GM12878 (cell line): ENCODE results near the gene USH2A. TPM values are rescaled to one million over a fixed set of nuclear protein-coding genes. Genes with fewer than 3 reads are reported as not detected.
A peak's percentile ranks its signal among the peaks of the same experiment; 100 is the strongest.

Source experiments
- ATAC-seq: fragments of 200-7000 bp; cut with Tn5 transposase; 3 replicates; pipeline ENCODE4 v1.9.1; 2020; ENCODE audit warnings: mild to moderate bottlenecking, moderate library complexity
- BruUV-seq: library from RNA; stranded (reverse); fragments of 400-500 nt; replicated peaks from 2 replicates; lab custom pipeline; 2021; lab: Mats Ljungman, UMichigan
- CTCF ChIA-PET: fragments of 300-600 bp; sonication (Branson Sonifier 250); formaldehyde crosslinking; extraction: SDS; loops from one replicate; lab custom pipeline; 2021; ENCODE audit warnings: inconsistent platforms; lab: Yijun Ruan, JAX
- POLR2A ChIA-PET: fragments of 350-600 bp; formaldehyde crosslinking; extraction: SDS; loops from one replicate; lab custom pipeline; 2021; ENCODE audit warnings: inconsistent platforms; lab: Charles Lee
- RAD21 ChIA-PET: fragments of 300-600 bp; sonication (Branson Sonifier 250); formaldehyde crosslinking; loops from one replicate; lab custom pipeline; 2023; ENCODE audit warnings: antibody characterized with exemption; ENCODE audit not compliant: unreplicated experiment; lab: Charles Lee
- SMC1A ChIA-PET: fragments of 300-600 bp; sonication (Branson Sonifier 250); formaldehyde crosslinking; loops from one replicate; lab custom pipeline; 2023; ENCODE audit not compliant: unreplicated experiment, uncharacterized antibody; lab: Charles Lee
- DNase-seq: peaks from one replicate; pipeline ENCODE4 v3.0.0-alpha.2; 2011; ENCODE audit warnings: low read depth, low spot score
- FAIRE-seq: peaks from 3 replicates; lab custom pipeline; 2011; peaks lifted over from hg19 to GRCh38; lab: Jason Lieb, UNC
- H2AFZ ChIP-seq: 2 replicates; pipeline ENCODE4 v1.6.0; 2011; ENCODE audit warnings: low read depth, low read length, control low read depth; ENCODE audit not compliant: control insufficient read depth
- H3K27ac ChIP-seq: 2 replicates; pipeline ENCODE4 v1.5.1; 2011; ENCODE audit warnings: control low read depth; ENCODE audit not compliant: control insufficient read depth, insufficient read depth
- H3K27me3 ChIP-seq, 2 experiments: replicated peaks in 1 of 2; 2 replicates each; pipeline versions ENCODE4 v1.6.0 to v1.6.1; 2011; ENCODE audit warnings: low read length in 1 of 2; ENCODE audit not compliant: control insufficient read depth in 2 of 2, insufficient read depth in 2 of 2
- H3K36me3 ChIP-seq, 2 experiments: 2 replicates each; pipeline ENCODE4 v1.5.1; 2011; ENCODE audit warnings: low read length in 1 of 2; ENCODE audit not compliant: control insufficient read depth in 2 of 2, insufficient read depth in 2 of 2
- H3K4me1 ChIP-seq: 2 replicates; pipeline ENCODE4 v1.6.1; 2011; ENCODE audit warnings: mild to moderate bottlenecking, low read length, moderate library complexity, mixed read lengths; ENCODE audit not compliant: control insufficient read depth, insufficient read depth
- H3K4me2 ChIP-seq: 2 replicates; pipeline ENCODE4 v1.6.0; 2011; ENCODE audit warnings: control low read depth; ENCODE audit not compliant: control insufficient read depth, insufficient read depth
- H3K4me3 ChIP-seq: fragments of 200-600 bp; sonication (generic); 2 replicates; pipeline ENCODE4 v1.5.1; 2016
- H3K79me2 ChIP-seq: 2 replicates; pipeline ENCODE4 v1.6.0; 2011; ENCODE audit warnings: low read length; ENCODE audit not compliant: control insufficient read depth, insufficient read depth
- H3K9ac ChIP-seq: 2 replicates; pipeline ENCODE4 v1.8.0; 2011; ENCODE audit warnings: low read length, control low read depth, mixed read lengths; ENCODE audit not compliant: control insufficient read depth, insufficient read depth
- H3K9me3 ChIP-seq: replicated peaks from 3 replicates; pipeline ENCODE4 v1.5.1; 2011; ENCODE audit warnings: mild to moderate bottlenecking, low read length; ENCODE audit not compliant: control insufficient read depth, insufficient read depth
- H4K20me1 ChIP-seq: 2 replicates; pipeline ENCODE4 v1.6.0; 2011; ENCODE audit not compliant: control insufficient read depth, insufficient read depth
- MYB ChIP-seq: fragments of 150-350 bp; IDR thresholded peaks from 2 replicates; pipeline ENCODE4 v1.6.1; 2014; ENCODE audit warnings: mild to moderate bottlenecking, low read depth, low read length, borderline replicate concordance
- PKNOX1 ChIP-seq: fragments of 450-650 bp; IDR thresholded peaks from 2 replicates; pipeline ENCODE4 v1.6.1; 2016; ENCODE audit warnings: mild to moderate bottlenecking
- WGBS: methylation state at CpG from one replicate; pipeline ENCODE4 v1.1.6; 2016; ENCODE audit warnings: low lambda C conversion rate; ENCODE audit not compliant: insufficient replicate concordance, insufficient coverage; ENCODE audit errors: missing lambda C conversion rate; 5-methylcytosine and 5-hydroxymethylcytosine counted together
- in situ Hi-C: fragments of 300-500 bp; cut with MboI; formaldehyde crosslinking; loops from 9 replicates; pipeline ENCODE4 v1.14.3; 2018; ENCODE audit warnings: mixed read lengths
- intact Hi-C: fragments of 100-400 bp; cut with micrococcal nuclease; formaldehyde crosslinking; loops from one replicate; pipeline ENCODE4 v1.14.2; 2022; ENCODE audit not compliant: unreplicated experiment
- polyA plus RNA-seq, 11 experiments: library from polyadenylated mRNA; depleted of rRNA in 4 of 11; unstranded in 6 of 11; stranded (reverse) in 5 of 11; fragments of >200 nt; fragmentation: Nextera tagmentation in 4 of 11; fragmentation: Illumina TruSeq in 1 of 11; extraction: Ambion mirVana in 4 of 11; extraction: Trizol in 1 of 11; gene quantifications; 1 replicate in 1 of 11; 2 replicates in 10 of 11; pipeline versions ENCODE4 v1.2.1 to v1.2.3, GENCODE V29; 2011 to 2016; ENCODE audit warnings: inconsistent platforms in 2 of 11, missing spikeins in 2 of 11, low read depth in 1 of 11
- total RNA-seq, 4 experiments: library from RNA; depleted of rRNA in 3 of 4; stranded (reverse); fragments of >200 nt in 3 of 4; fragmentation: Illumina TruSeq in 1 of 4; extraction: Trizol in 1 of 4; gene quantifications; 2 replicates each; pipeline versions ENCODE4 v1.2.1 to v1.2.3, GENCODE V29; 2013 to 2021
- TF ChIP-seq, protein P1 (sequence below), 3 experiments: IDR thresholded peaks in 2 of 3; conservative IDR thresholded peaks in 1 of 3; 2 replicates each; pipeline ENCODE4 v1.5.1; 2011; ENCODE audit warnings: low read depth in 3 of 3, low read length in 3 of 3, mild to moderate bottlenecking in 3 of 3, control low read depth in 2 of 3, moderate library complexity in 2 of 3, inconsistent platforms in 1 of 3, mixed read lengths in 1 of 3; ENCODE audit not compliant: control insufficient read depth in 2 of 3, insufficient read depth in 1 of 3; ENCODE audit errors: extremely low read depth in 1 of 3

The USH2A gene
- total and polyA plus RNA-seq, 10 of the 15 experiments (the other 5 are each of a cell fraction or from before 2014, with no cell fraction given): under 0.01 to 0.20 (median 0.01) TPM; not detected in 2

GRCh38 chr1:216034506-216034905 is 388.7 kb downstream of the USH2A start:
- no peaks in the 10 kb centered on the region for H3K36me3 ChIP-seq
- intact Hi-C loops (no loop called here), in situ Hi-C loops (no loop called here)
- no TSS peak for BruUV-seq
- H3K27me3 ChIP-seq: no peaks in the 10 kb centered on the region
- H3K4me2 ChIP-seq: no peak overlapping the region
- no peak overlapping the region for H3K4me3 ChIP-seq
- RAD21 ChIA-PET: no interaction called here
- POLR2A ChIA-PET: no interaction called here
- WGBS: 10% methylated on average over 3 of the region's 3 CpGs
- H3K9ac ChIP-seq: no peak overlapping the region
- no peak overlapping the region for H3K27ac ChIP-seq
- no peaks in the 10 kb centered on the region for H3K9me3 ChIP-seq
- no peaks in the 10 kb centered on the region for H3K4me1 ChIP-seq
- SMC1A ChIA-PET: interaction anchor here (1.3 kb wide), 1 partner anchor 84 kb away, joined by 6 read pairs; no protein-coding TSS in a partner anchor
- no peak for FAIRE-seq
- no peaks in the 10 kb centered on the region for H4K20me1 ChIP-seq
- H3K79me2 ChIP-seq: no peaks in the 10 kb centered on the region
- TF ChIP-seq MYB (no peak), PKNOX1 (0 out of 2 replicates have a peak, but pooled peaks have one; percentile 14)
- TF ChIP-seq, protein P1, sequence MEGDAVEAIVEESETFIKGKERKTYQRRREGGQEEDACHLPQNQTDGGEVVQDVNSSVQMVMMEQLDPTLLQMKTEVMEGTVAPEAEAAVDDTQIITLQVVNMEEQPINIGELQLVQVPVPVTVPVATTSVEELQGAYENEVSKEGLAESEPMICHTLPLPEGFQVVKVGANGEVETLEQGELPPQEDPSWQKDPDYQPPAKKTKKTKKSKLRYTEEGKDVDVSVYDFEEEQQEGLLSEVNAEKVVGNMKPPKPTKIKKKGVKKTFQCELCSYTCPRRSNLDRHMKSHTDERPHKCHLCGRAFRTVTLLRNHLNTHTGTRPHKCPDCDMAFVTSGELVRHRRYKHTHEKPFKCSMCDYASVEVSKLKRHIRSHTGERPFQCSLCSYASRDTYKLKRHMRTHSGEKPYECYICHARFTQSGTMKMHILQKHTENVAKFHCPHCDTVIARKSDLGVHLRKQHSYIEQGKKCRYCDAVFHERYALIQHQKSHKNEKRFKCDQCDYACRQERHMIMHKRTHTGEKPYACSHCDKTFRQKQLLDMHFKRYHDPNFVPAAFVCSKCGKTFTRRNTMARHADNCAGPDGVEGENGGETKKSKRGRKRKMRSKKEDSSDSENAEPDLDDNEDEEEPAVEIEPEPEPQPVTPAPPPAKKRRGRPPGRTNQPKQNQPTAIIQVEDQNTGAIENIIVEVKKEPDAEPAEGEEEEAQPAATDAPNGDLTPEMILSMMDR (IDR thresholded peaks at IDR 0.05 in 2 of 3, conservative IDR thresholded peaks at IDR 0.05 in 1 of 3; ENCODE audit: control insufficient read depth in 2 of 3, extremely low read depth in 1 of 3, insufficient read depth in 1 of 3, low read depth in 3 of 3, low read length in 3 of 3): peak in 1 of 3 experiments; percentile 25; a peak in 1 of 6 replicates
- DNase-seq: no peak
- H2AFZ ChIP-seq: no peak overlapping the region
- CTCF ChIA-PET: interaction anchor here (0.9 to 1.2 kb wide), 2 partner anchors 187 to 280 kb away, joined by 3 to 4 read pairs; no protein-coding TSS in a partner anchor
- ATAC-seq: peak; percentile 69
